HTERT RPE-1 (cell line): Measurements from ENCODE around the gene SPATA32.

Experiments used
- in situ Hi-C: fragments of 300-500 bp; cut with MboI; formaldehyde crosslinking; loops from 4 replicates; pipeline ENCODE4 v1.14.3; 2020; ENCODE audit warnings: low sequenced_read_pairs

The SPATA32 gene

GRCh38 chr17:45247429-45248131, 14.3 kb downstream of the SPATA32 start:
- in situ Hi-C loops, result no loop called here

- in situ Hi-C loops, result no loop called here
These were observed 14.9 kb downstream of the SPATA32 start for GRCh38 chr17:45246861-45247428.

- in situ Hi-C loops, result no loop called here
These were observed 15.6 kb downstream of the SPATA32 start for GRCh38 chr17:45246338-45246737.

DNA sequence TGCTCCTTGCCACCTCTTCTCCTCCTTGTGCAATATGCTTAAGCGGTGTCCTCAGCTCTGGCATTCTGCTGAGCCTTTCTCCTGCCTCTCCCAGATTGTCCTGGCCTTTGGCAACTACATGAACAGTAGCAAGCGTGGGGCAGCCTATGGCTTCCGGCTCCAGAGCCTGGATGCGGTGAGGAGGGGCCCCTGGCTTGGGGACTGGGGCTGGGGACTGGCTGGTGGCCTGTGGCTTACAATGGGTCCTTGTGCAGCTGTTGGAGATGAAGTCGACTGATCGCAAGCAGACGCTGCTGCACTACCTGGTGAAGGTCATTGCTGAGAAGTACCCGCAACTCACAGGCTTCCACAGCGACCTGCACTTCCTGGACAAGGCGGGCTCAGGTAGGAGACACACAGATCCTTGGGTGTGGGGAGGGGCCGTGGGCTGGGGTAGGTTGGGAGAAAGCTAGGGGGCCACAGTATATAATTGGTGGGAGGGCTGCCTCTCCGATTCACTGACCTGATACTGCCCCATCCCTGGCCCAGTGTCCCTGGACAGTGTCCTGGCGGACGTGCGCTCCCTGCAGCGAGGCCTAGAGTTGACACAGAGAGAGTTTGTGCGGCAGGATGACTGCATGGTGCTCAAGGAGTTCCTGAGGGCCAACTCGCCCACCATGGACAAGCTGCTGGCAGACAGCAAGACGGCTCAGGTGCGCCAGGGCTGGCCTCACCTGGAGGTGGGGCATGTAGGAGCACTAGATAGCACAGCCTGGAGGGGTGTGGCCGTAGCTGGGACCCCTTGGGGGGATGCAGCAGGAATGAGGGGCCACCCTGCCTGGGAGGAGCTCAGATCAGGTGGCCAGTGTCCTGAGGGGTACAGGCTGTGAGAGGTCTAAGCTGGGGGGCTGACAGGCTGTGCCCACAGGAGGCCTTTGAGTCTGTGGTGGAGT, 16.9 kb downstream of the SPATA32 start:
- in situ Hi-C loops, result no loop called here

DNA sequence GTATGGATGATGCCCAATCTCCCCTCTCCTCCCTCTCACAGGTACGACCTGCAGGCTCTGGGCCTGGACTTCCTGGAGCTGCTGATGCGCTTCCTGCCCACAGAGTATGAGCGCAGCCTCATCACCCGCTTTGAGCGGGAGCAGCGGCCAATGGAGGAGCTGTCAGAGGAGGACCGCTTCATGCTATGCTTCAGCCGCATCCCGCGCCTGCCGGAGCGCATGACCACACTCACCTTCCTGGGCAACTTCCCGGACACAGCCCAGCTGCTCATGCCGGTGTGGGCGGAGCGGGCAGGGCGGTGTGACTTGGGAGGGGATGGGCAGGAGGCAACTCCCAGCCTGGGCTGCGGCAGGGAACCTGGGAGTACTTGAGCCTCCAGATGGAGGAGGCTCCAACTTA, 18.1 kb downstream of the SPATA32 start:
- in situ Hi-C loops, result no loop called here

GRCh38 chr17:45242029-45242414, 19.9 kb downstream of the SPATA32 start:
- in situ Hi-C loops, result no loop called here

GRCh38 chr17:45241328-45242028, 20.4 kb downstream of the SPATA32 start:
- in situ Hi-C loops, result no loop called here

- in situ Hi-C loops, result no loop called here
These were observed 21.0 kb downstream of the SPATA32 start for GRCh38 chr17:45240905-45241327.

DNA sequence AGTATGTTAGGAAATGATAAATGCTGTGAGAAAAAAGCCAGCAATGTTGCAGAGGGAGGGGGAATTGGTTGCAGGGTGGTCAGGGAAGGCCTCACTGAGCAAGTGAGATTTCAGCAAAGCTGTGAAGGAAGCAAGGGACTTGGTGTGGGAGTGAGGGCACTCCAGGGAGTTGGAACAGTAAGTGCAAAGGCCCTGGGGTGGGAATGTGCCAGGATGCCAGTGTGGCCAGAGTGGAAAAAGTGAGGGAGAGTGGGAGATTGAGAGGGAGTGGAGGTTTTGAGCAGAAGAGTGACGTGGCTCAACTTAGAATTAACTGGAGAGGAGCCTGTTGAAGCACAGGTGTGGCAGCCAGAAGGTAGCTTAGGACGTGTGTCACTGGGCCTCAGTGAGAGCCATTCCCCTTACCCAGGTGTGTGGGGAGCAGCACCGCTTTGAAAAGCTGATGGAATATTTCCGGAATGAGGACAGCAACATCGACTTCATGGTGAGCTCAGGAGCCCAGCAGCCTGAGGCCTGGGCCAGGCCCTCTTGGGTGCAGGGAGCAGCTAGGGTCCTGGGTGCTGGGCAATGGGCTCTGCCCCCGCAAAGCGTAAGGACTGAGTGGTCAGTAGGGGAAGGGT, 23.6 kb downstream of the SPATA32 start:
- in situ Hi-C loops, result no loop called here

GRCh38 chr17:45237686-45238085, 24.2 kb downstream of the SPATA32 start:
- in situ Hi-C loops, result no loop called here

- in situ Hi-C loops, result no loop called here
These were observed 25.6 kb downstream of the SPATA32 start for GRCh38 chr17:45236282-45236606.

- in situ Hi-C loops, result no loop called here
These were observed 26.2 kb downstream of the SPATA32 start for GRCh38 chr17:45235416-45236281.

DNA sequence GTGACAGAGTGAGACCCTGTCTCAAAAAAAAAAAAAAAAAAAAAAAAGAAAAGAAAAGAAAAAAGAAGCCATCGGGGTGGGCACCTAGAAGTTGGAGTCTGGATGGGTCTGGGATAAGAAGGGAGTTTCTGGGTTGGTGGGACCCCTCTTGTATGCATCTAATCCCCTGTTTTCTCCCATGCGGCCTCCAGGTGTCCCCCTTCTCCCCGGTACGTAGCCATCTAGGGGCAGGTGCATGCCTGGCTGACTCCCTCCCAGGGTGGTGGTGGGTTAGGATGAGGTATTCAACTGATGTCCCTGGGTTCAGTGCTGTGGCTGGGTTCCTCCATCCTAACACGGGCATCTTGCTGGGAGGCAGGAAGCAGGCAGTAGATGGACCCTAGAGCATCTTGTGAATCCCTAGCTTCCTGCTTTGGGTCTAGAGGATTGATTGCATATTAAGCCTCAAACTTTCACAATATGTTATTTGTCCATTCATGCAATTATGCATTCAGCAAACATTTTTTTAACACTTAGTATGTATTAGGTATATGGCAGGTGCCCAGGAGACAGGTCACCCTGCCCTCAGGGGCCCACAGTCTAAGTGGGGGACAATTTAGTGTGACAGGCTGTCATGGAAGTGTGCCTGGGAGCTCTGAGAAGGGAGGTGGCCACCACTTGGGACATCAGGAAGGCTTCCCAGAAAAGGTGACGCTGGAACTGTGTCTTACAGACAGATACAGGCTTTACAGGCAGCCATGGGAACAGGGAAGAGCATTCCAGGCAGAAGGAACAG, 27.1 kb downstream of the SPATA32 start:
- in situ Hi-C loops, result no loop called here

- in situ Hi-C loops, result no loop called here
These were observed 28.4 kb downstream of the SPATA32 start for GRCh38 chr17:45233423-45233924.

DNA sequence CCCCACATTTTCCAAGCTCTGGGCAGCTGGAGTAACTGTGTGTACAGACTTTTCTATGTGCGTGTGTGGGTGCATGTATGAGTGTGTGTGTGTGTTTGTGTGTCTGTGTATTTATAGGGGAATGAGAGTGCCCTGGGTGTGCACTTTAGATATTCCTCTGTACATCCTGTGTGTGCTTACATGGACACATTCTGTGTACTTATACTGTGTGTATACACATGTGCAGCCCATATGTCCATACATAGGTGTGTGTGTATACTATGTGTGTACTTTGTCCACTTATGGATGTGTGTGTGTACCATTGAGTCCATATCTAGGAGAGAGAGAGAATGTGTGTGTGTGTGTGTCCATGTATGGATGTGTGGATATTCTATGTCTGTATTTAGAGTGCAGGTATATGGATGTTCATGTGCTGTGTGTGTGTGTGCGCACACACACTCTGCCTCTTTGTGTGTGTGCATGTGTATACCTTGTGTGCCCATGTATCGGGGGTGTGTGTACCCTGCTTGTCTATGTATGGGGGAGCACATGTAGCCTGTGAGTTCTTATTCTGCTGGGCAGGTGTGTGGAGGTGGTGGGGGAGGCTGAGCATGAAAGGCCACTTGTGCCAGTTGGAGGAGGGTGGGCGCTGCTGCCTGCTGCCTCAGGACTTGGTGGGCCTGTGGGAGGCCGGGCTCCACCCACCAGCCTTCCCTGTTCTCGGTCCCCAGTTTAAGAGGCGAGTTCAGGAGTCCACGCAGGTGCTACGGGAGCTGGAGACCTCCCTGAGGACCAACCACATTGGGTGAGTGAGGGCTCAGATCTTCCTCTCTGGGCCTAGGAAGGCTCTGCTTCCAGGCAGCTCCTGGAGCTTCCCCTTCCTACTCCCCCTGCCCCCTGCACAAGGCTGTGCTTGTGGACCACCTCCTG, 29.1 kb downstream of the SPATA32 start:
- in situ Hi-C loops, result no loop called here

DNA sequence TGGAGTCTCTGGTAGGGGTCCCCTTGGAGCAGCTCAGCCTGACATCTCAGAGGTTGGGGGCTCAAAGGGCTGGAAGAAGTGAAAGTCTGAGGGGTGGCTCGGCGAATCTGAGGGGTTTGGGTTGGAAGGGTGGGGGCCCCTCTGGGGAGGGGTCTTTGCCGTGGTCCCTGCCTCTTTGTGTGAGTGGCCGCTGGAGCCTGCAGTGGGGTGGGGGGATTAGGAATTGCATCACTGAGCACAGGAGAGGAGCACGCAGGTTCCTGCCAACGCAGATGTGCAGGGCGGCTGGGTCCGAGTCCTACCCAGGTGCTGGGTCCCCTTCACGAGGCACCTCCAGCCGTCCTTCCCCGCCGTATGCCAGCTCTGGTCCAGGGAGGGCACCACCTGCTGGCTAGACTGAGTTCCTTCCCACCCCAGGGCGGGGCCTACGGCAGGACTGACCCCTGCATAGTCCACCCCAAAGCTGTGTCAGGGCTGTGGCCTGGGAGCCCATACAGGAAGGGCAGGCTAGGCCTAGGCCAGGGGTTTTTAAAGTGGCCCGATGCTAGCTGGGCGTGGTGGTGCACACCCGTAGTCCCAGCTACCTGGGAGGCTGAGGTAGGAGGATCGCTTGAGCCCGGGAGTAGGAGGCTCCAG, 30.3 kb downstream of the SPATA32 start:
- in situ Hi-C loops, result no loop called here

DNA sequence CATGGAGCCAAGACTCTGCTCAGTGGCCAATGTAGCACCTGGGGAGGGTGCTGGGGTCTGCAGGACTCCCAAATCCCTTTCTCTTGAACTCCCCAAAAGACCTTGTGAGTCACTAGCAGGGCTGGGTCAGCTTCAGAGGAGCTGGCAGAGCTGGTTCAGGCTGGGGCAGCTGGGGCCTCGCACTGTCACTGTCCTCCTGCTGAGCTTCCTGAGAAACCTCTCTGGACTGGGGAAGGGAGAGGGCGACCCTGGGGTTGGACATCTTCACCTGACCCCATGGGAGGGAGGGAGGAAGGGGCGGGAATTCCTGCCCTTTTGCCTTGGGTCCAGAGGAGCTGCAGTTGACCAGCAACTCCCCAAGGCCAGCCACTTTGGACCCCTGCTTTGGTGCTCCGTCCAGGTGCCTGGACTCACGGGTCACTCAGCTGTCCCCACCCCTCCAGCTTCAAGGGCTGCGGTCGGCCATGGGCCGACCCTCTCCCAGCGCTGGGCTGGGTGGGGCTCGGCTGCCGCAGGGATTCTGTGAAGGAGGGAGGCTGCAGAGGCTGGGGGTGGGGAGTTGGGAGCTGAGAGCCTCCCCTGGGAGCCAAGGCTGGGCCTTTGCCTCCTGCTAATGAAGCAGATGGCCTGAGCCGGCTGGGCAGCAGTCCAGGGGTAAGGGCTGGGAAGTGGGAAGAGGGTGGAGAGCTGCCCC, 31.0 kb downstream of the SPATA32 start:
- in situ Hi-C loops, result no loop called here
